Measurements from ENCODE around the gene BORCS5. TPM values are rescaled to one million over a fixed set of nuclear protein-coding genes. Genes with fewer than 3 reads are reported as not detected.

Gene BORCS5
- total RNA-seq, 1 donor from 2014 or later = 25.2 TPM

- Mint-ChIP-seq H3K36me3 (ENCODE audit: insufficient read depth) (peaks cover 28% of the 10 kb centered on the region), H3K27ac (no peak overlapping the region), H3K4me1 (ENCODE audit: low read depth) (no peaks in the 10 kb centered on the region), H3K4me3 (ENCODE audit: low read depth) (no peak overlapping the region), H3K9me3 (ENCODE audit: low read depth) (peaks cover 11% of the 10 kb centered on the region), H3K27me3 (no peaks in the 10 kb centered on the region)
- TF ChIP-seq CTCF (IDR thresholded peaks at IDR 0.05; ENCODE audit: unreplicated experiment) = no peak
- no peak for DNase-seq (ENCODE audit: low spot score, unreplicated experiment)
These were observed 108.6 kb downstream of the BORCS5 start for GRCh38 chr12:12465522-12465921.

GRCh38 chr12:12466157-12466556 is 109.3 kb downstream of the BORCS5 start:
- Mint-ChIP-seq H3K27ac (peak overlapping the region; percentile 5), H3K4me1 (ENCODE audit: low read depth) (no peaks in the 10 kb centered on the region), H3K27me3 (no peaks in the 10 kb centered on the region), H3K36me3 (ENCODE audit: insufficient read depth) (peaks cover 34% of the 10 kb centered on the region), H3K9me3 (ENCODE audit: low read depth) (peaks cover 15% of the 10 kb centered on the region), H3K4me3 (ENCODE audit: low read depth) (no peak overlapping the region)
- DNase-seq (ENCODE audit: low spot score, unreplicated experiment) = no peak
- TF ChIP-seq CTCF (IDR thresholded peaks at IDR 0.05; ENCODE audit: unreplicated experiment) = no peak

- no peak for TF ChIP-seq CTCF (IDR thresholded peaks at IDR 0.05; ENCODE audit: unreplicated experiment)
- no peak overlapping the region for H3K4me3 Mint-ChIP-seq (ENCODE audit: low read depth)
- no peak overlapping the region for H3K27ac Mint-ChIP-seq
- peaks cover 43% of the 10 kb centered on the region for H3K36me3 Mint-ChIP-seq (ENCODE audit: insufficient read depth)
- no peak for DNase-seq (ENCODE audit: low spot score, unreplicated experiment)
- no peaks in the 10 kb centered on the region for H3K27me3 Mint-ChIP-seq
- no peaks in the 10 kb centered on the region for H3K4me1 Mint-ChIP-seq (ENCODE audit: low read depth)
- H3K9me3 Mint-ChIP-seq (ENCODE audit: low read depth) = peaks cover 15% of the 10 kb centered on the region
These were observed 110.4 kb downstream of the BORCS5 start for GRCh38 chr12:12467264-12467663.

GRCh38 chr12:12467688-12468261 is 110.9 kb downstream of the BORCS5 start:
- DNase-seq (ENCODE audit: low spot score, unreplicated experiment) = no peak
- no peaks in the 10 kb centered on the region for H3K4me1 Mint-ChIP-seq (ENCODE audit: low read depth)
- peaks cover 15% of the 10 kb centered on the region for H3K9me3 Mint-ChIP-seq (ENCODE audit: low read depth)
- TF ChIP-seq CTCF (IDR thresholded peaks at IDR 0.05; ENCODE audit: unreplicated experiment) = no peak
- no peak overlapping the region for H3K4me3 Mint-ChIP-seq (ENCODE audit: low read depth)
- H3K27me3 Mint-ChIP-seq = no peaks in the 10 kb centered on the region
- H3K27ac Mint-ChIP-seq = no peak overlapping the region
- H3K36me3 Mint-ChIP-seq (ENCODE audit: insufficient read depth) = peaks cover 43% of the 10 kb centered on the region

GRCh38 chr12:12468575-12468974 is 111.7 kb downstream of the BORCS5 start:
- H3K36me3 Mint-ChIP-seq (ENCODE audit: insufficient read depth) = peaks cover 48% of the 10 kb centered on the region

More at GRCh38 chr12:12468575-12468974, 111.7 kb downstream of the BORCS5 start:
- H3K4me3 Mint-ChIP-seq (ENCODE audit: low read depth) = no peak overlapping the region
- peaks cover 19% of the 10 kb centered on the region for H3K9me3 Mint-ChIP-seq (ENCODE audit: low read depth)
- no peak overlapping the region for H3K27ac Mint-ChIP-seq
- H3K4me1 Mint-ChIP-seq (ENCODE audit: low read depth) = no peaks in the 10 kb centered on the region
- no peaks in the 10 kb centered on the region for H3K27me3 Mint-ChIP-seq
- no peak for DNase-seq (ENCODE audit: low spot score, unreplicated experiment)
- no peak for TF ChIP-seq CTCF (IDR thresholded peaks at IDR 0.05; ENCODE audit: unreplicated experiment)

Data from progenitor cell of endocrine pancreas (in vitro differentiated cells).